Lower lobe of right lung (tissue), 2 donors: ENCODE measurements around the gene NKRF. TPM values are rescaled to one million over a fixed set of nuclear protein-coding genes. Genes with fewer than 3 reads are reported as not detected.
A peak's percentile ranks its signal among the peaks of the same experiment; 100 is the strongest.

ENCODE experiments used
- ATAC-seq, 2 donors: fragments of 200-7000 bp; cut with Tn5 transposase; one replicate each; pipeline ENCODE4 v1.9.1; 2020 to 2022; ENCODE audit warnings: mild to moderate bottlenecking in 2 of 2, moderate library complexity in 2 of 2
- DNase-seq: peaks from one replicate; pipeline ENCODE4 v3.0.0-alpha.2; 2020
- H3K27ac ChIP-seq: fragments of 200-600 bp; one replicate; pipeline ENCODE4 v1.8.0; 2022
- H3K27me3 ChIP-seq: fragments of 200-600 bp; one replicate; pipeline ENCODE4 v1.8.0; 2022; ENCODE audit warnings: low read depth
- H3K36me3 ChIP-seq: fragments of 200-600 bp; one replicate; pipeline ENCODE4 v1.8.0; 2022; ENCODE audit warnings: mild to moderate bottlenecking
- H3K4me1 ChIP-seq: fragments of 200-600 bp; one replicate; pipeline ENCODE4 v1.8.0; 2022
- H3K4me3 ChIP-seq: fragments of 200-600 bp; one replicate; pipeline ENCODE4 v1.8.0; 2022; ENCODE audit warnings: mild to moderate bottlenecking
- H3K9me3 ChIP-seq: fragments of 200-600 bp; one replicate; pipeline ENCODE4 v1.8.0; 2022
- intact Hi-C: fragments of 100-400 bp; cut with DNase I; formaldehyde crosslinking; loops from one replicate; pipeline ENCODE4 v1.11.0; 2022
- total RNA-seq: library from RNA; stranded (reverse); fragmentation: NEBNext Ultra II Directional; extraction: Animal tissue kit (Norgen Biotek cat#: 25700); gene quantifications from one replicate; pipeline ENCODE4 v1.2.1, GENCODE V29; 2021
- TF ChIP-seq, protein P1 (sequence below): fragments of 200-600 bp; IDR thresholded peaks from one replicate; pipeline ENCODE4 v1.8.0; 2022; ENCODE audit warnings: antibody characterized with exemption, mild to moderate bottlenecking
- donor health status: DM: no; HTN: yes; CAD: no; lungs with severe emphysema.

The NKRF gene
- total RNA-seq, 1 donor from 2014 or later: 7.3 TPM

DNA sequence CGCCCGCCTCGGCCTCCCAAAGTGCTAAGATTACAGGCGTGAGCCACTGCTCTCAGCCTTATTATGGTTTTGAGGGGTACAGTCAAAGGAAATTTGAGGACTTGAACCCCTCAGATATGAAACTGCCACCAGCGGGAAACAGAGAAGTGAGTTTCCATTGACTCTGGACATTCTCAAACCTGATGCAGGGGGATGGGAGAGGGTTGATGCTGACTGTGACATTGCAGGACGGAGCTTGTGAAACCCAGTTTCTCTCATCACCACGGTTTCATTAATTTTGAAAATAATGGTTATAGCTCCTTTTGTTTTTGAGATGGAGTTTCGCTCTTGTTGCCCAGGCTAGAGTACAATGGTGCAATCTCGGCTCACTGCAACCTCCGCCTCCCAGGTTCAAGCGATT is 18.2 kb upstream of the NKRF start:
- TF ChIP-seq, protein P1, sequence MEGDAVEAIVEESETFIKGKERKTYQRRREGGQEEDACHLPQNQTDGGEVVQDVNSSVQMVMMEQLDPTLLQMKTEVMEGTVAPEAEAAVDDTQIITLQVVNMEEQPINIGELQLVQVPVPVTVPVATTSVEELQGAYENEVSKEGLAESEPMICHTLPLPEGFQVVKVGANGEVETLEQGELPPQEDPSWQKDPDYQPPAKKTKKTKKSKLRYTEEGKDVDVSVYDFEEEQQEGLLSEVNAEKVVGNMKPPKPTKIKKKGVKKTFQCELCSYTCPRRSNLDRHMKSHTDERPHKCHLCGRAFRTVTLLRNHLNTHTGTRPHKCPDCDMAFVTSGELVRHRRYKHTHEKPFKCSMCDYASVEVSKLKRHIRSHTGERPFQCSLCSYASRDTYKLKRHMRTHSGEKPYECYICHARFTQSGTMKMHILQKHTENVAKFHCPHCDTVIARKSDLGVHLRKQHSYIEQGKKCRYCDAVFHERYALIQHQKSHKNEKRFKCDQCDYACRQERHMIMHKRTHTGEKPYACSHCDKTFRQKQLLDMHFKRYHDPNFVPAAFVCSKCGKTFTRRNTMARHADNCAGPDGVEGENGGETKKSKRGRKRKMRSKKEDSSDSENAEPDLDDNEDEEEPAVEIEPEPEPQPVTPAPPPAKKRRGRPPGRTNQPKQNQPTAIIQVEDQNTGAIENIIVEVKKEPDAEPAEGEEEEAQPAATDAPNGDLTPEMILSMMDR: no peak
- Histone ChIP-seq H3K27ac (no peak overlapping the region), H3K4me1 (peaks cover 5% of the 10 kb centered on the region), H3K27me3 (no peaks in the 10 kb centered on the region), H3K36me3 (no peaks in the 10 kb centered on the region), H3K4me3 (no peak overlapping the region), H3K9me3 (no peaks in the 10 kb centered on the region)
- DNase-seq (no peak), ATAC-seq (no peak)
- intact Hi-C loops: no loop called here

DNA sequence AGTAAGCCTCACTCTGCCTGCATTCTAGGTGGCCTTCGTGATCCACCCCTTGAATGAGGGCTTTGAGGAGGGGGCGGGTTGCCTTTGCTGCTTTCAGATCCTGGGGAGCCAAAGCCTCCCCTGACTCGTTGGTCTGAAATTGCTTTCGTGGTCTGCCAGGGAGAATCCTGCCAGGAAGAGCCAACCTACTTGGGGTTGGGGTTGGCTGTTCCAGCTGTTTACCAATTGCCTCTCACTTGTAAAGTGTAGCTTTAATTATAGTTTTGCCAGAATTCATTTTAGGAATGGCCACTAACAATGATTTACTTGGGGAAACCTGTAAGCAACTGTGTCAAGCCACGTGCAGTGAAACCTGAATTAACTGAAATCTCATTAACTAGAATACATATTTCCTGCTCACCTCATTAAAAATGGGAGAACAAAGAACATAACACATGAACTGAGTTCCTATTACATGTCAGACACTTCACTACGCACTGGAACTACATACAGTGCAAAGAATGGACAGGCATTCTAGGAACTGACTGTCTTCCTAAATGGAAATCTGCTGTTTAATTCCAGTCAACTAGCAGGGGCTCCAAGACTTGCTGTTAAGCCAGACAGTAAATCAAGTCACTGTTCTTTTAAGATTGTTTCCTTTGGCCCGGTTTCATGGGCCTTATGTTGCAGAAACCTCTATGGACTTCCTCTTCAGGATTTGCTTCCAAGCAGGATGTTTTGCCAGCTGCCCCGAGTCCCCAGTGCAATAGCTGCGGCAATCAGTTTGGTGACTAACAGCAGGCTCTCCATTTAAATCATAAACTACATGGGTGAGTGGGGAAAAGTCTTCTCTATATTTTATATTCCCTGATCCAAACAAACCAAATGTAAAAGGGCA is 16.4 kb upstream of the NKRF start:
- intact Hi-C loops: no loop called here
- DNase-seq (no peak), ATAC-seq (no peak)
- Histone ChIP-seq H3K9me3 (no peaks in the 10 kb centered on the region), H3K36me3 (no peaks in the 10 kb centered on the region), H3K4me1 (peaks cover 5% of the 10 kb centered on the region), H3K27me3 (no peaks in the 10 kb centered on the region), H3K4me3 (no peak overlapping the region), H3K27ac (no peak overlapping the region)
- TF ChIP-seq, protein P1: no peak

DNA sequence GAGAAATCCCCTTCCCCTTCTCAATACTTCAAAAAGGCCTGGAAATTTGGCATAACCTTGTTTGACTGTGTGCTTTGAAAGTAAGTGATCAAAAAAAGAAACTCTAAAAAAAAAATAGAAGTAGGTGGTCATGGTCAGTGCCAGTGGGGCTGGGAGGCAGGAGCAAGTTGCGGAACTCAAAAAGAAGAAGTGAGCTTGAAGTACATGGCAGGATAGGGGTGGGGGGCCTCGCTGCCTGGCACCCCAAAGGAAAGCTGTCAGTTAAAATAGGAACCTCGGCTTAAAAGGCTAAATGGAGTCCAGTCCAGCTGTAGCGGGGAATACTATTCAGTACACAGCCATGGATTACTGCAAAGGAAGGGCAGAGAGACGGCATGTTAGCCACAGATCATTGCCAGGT is 12.2 kb upstream of the NKRF start:
- ATAC-seq: peak; percentile 59 to 76
- Histone ChIP-seq H3K27ac (no peak overlapping the region), H3K4me3 (no peak overlapping the region), H3K4me1 (peaks cover 5% of the 10 kb centered on the region), H3K36me3 (no peaks in the 10 kb centered on the region), H3K27me3 (no peaks in the 10 kb centered on the region), H3K9me3 (no peaks in the 10 kb centered on the region)
- intact Hi-C loops: no loop called here
- TF ChIP-seq, protein P1: no peak
- peak; percentile 60 for DNase-seq

DNA sequence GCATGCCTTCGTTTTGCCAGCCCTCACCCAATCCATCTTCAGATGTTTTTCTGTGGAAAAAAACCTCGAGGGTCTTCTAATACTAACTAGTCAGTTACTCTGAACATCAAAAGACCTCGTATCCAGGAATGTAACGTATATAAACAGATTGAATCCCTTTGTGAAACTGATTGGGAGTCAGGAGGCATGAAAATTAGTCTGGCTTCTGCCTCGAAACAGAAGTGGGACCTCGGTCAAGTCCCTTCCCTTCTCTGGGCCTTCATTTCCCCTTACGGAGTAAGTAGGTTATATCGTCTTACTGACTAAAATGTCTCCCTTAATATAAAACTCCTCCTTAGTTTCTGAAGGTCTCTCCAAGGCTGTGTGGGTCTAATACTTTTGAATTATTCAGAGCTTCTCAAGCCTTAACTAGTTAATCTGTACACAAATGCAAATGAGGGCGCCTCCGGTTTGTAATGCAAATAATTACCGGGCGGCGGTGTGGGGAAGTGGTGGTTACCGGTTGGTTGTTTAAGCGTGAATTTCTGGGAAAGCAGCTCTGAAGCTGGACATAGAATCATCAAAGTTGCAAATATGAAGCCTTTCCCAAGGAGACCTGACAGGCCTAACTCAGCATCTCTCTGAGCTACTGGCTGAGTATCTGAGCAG is 11.4 kb upstream of the NKRF start:
- TF ChIP-seq, protein P1: no peak
- Histone ChIP-seq H3K4me3 (no peak overlapping the region), H3K27me3 (no peaks in the 10 kb centered on the region), H3K27ac (no peak overlapping the region), H3K9me3 (no peaks in the 10 kb centered on the region), H3K4me1 (peaks cover 5% of the 10 kb centered on the region), H3K36me3 (no peaks in the 10 kb centered on the region)
- peak in 1 of 2 donors; percentile 16 for ATAC-seq
- intact Hi-C loops: no loop called here
- DNase-seq: no peak

DNA sequence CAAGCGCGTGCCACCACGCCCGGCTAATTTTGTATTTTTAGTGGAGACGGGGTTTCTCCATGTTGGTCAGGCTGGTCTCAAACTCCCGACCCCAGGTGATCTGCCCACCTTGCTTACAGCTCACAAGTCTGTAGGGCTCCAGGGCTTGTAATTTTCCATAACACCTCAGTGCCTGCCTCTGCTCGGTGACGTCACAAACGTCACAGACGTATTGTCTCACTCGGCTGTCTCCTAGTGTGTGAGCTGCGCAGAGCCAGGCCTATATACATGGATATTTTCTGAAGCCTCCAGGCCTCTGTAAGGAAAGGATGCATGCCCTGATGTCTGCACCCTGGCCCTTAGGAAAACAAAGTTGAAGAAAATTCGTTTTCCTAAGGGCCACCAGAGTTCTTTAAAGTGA is 8.6 kb upstream of the NKRF start:
- no peaks in the 10 kb centered on the region for H3K36me3 ChIP-seq
- intact Hi-C loops: no loop called here
- H3K4me1 ChIP-seq: no peaks in the 10 kb centered on the region
- no peaks in the 10 kb centered on the region for H3K9me3 ChIP-seq
- no peak overlapping the region for H3K27ac ChIP-seq
- no peak for ATAC-seq
- TF ChIP-seq, protein P1: no peak
- no peaks in the 10 kb centered on the region for H3K27me3 ChIP-seq
- H3K4me3 ChIP-seq: no peak overlapping the region
- no peak for DNase-seq
